Muscle layer of colon (tissue), 2 donors: Measurements from ENCODE around the gene MAN1A1.
"Not testable (repeated sequence)": the region's sequence is repeated elsewhere in the genome, so short reads cannot be mapped to it uniquely, and the experiment has no call there.

Experiments
- H3K27ac ChIP-seq: one replicate; pipeline ENCODE4 v1.7.0; 2013; ENCODE audit warnings: low read depth, mild to moderate bottlenecking, low read length, moderate library complexity
- H3K27me3 ChIP-seq, 2 donors: one replicate each; pipeline ENCODE4 v1.7.0; 2013; ENCODE audit warnings: low read length in 2 of 2, mild to moderate bottlenecking in 2 of 2; ENCODE audit not compliant: insufficient read depth in 2 of 2, control insufficient read depth in 1 of 2
- H3K36me3 ChIP-seq: one replicate; pipeline ENCODE4 v1.7.0; 2013; ENCODE audit warnings: mild to moderate bottlenecking, low read length; ENCODE audit not compliant: insufficient read depth
- H3K4me1 ChIP-seq: one replicate; pipeline ENCODE4 v1.7.0; 2013; ENCODE audit warnings: mild to moderate bottlenecking, low read length; ENCODE audit not compliant: insufficient read depth
- H3K4me3 ChIP-seq, 2 donors: one replicate each; pipeline ENCODE4 v1.7.0; 2013; ENCODE audit warnings: low read length in 2 of 2, low read depth in 1 of 2, mild to moderate bottlenecking in 1 of 2, moderate library complexity in 1 of 2
- H3K9ac ChIP-seq: one replicate; pipeline ENCODE4 v1.7.0; 2013; ENCODE audit warnings: low read length
- H3K9me3 ChIP-seq: one replicate; pipeline ENCODE4 v1.7.0; 2013; ENCODE audit warnings: mild to moderate bottlenecking, low read length
- donor health status: abdominal sarcoma.
- donor health status: Adenocarcinoma of cecum.

The MAN1A1 gene

DNA sequence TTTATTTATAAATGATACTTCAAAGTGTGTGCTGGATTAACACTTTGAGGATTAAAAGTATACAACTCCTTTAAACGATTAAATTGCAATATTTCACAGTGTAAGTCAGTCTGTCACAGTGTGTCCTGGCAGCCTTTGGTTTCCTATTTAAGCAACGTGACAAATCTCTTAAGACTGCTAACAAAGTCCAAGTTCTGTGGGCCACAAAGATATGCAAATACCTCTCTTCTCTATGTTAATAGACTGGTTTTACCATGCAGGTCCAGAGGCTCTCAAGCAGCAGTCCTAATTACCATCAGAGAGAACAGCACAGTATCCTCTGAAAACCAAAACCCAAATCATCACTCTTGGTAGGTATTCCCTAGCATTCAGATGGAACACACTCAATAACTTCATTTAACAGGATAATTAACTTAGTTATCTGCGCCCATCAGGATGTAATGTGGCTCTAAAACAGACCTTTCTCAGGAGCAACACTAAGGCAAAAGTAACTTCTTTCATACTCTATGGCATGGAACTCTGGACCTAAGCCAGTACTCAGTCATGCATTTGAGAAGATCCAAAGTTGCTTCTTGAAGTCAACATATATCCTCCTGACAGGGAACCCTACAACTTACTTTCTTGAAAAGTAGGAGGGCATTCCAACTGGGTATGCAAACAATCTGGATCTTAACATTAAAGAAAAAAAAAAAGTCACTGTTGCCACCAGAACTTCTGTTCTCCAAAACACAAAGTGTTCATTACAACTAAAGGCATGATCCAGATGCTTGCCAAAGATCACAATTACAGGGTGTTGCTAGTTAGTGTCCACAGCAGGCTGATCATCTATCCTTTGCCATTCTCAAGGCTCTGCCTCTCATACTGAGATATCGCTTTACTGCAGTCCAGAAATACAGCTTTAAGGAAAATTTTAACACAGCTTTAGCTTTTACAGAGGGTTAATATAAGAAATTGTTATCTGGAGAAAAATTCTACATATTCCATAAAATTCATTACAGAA is 53.2 kb downstream of the MAN1A1 start:
- Histone ChIP-seq H3K9me3 (no peaks in the 10 kb centered on the region), H3K4me1 (no peaks in the 10 kb centered on the region), H3K36me3 (peaks cover 3% of the 10 kb centered on the region), H3K9ac (no peak overlapping the region), H3K27ac (no peak overlapping the region), H3K27me3 (no peaks in the 10 kb centered on the region), H3K4me3 (no peak overlapping the region)

- Histone ChIP-seq H3K4me1 (no peaks in the 10 kb centered on the region), H3K27me3 (no peaks in the 10 kb centered on the region), H3K9ac (no peak overlapping the region), H3K36me3 (no peaks in the 10 kb centered on the region), H3K27ac (no peak overlapping the region), H3K9me3 (no peaks in the 10 kb centered on the region), H3K4me3 (no peak overlapping the region)
Measured at GRCh38 chr6:119294984-119295383, 54.6 kb downstream of the MAN1A1 start.

- H3K4me3 ChIP-seq, H3K9me3 ChIP-seq, H3K9ac ChIP-seq, H3K27ac ChIP-seq, H3K27me3 ChIP-seq, H3K4me1 ChIP-seq, H3K36me3 ChIP-seq: not testable (repeated sequence)
Measured at GRCh38 chr6:119291060-119291459, 58.5 kb downstream of the MAN1A1 start.

GRCh38 chr6:119290306-119290705 is 59.3 kb downstream of the MAN1A1 start:
- no peak overlapping the region for H3K27ac ChIP-seq
- H3K27me3 ChIP-seq = no peaks in the 10 kb centered on the region
- H3K9ac ChIP-seq = no peak overlapping the region
- H3K36me3 ChIP-seq = no peaks in the 10 kb centered on the region
- no peak overlapping the region for H3K4me3 ChIP-seq
- no peaks in the 10 kb centered on the region for H3K9me3 ChIP-seq
- no peaks in the 10 kb centered on the region for H3K4me1 ChIP-seq

DNA sequence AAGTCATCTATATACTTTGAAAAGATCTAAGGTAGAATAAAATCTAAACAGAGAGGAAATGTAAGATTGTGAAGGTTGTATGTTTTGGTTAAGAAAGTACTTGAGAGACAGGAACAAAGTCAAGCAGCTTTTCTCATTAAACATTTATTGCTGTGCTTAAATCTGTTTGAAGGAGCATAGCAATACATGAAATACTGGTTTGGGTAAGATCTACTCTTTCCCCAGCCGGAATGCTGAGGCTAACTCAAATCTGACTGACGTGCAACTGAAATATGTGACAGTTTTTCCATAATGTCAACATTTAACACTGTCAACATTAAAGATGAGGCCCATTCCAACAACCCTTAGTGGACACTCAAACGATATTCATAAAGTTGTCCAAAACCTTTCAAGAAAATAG is 59.9 kb downstream of the MAN1A1 start:
- no peak overlapping the region for H3K27ac ChIP-seq
- no peaks in the 10 kb centered on the region for H3K36me3 ChIP-seq
- H3K9ac ChIP-seq = no peak overlapping the region
- H3K4me3 ChIP-seq = no peak overlapping the region
- no peaks in the 10 kb centered on the region for H3K9me3 ChIP-seq
- H3K27me3 ChIP-seq = no peaks in the 10 kb centered on the region
- H3K4me1 ChIP-seq = no peaks in the 10 kb centered on the region

- Histone ChIP-seq H3K9me3 (no peaks in the 10 kb centered on the region), H3K4me1 (peaks cover 6% of the 10 kb centered on the region), H3K27ac (no peak overlapping the region), H3K4me3 (no peak overlapping the region), H3K9ac (no peak overlapping the region), H3K27me3 (no peaks in the 10 kb centered on the region), H3K36me3 (no peaks in the 10 kb centered on the region)
Measured at GRCh38 chr6:119285908-119286625, 63.5 kb downstream of the MAN1A1 start.

- Histone ChIP-seq H3K36me3 (no peaks in the 10 kb centered on the region), H3K9me3 (no peaks in the 10 kb centered on the region), H3K4me1 (peaks cover 6% of the 10 kb centered on the region), H3K4me3 (no peak overlapping the region), H3K27me3 (no peaks in the 10 kb centered on the region), H3K9ac (no peak overlapping the region), H3K27ac (no peak overlapping the region)
Measured at GRCh38 chr6:119284861-119285521, 64.6 kb downstream of the MAN1A1 start.

- no peaks in the 10 kb centered on the region for H3K36me3 ChIP-seq
Measured at GRCh38 chr6:119283979-119284545, 65.5 kb downstream of the MAN1A1 start.

DNA sequence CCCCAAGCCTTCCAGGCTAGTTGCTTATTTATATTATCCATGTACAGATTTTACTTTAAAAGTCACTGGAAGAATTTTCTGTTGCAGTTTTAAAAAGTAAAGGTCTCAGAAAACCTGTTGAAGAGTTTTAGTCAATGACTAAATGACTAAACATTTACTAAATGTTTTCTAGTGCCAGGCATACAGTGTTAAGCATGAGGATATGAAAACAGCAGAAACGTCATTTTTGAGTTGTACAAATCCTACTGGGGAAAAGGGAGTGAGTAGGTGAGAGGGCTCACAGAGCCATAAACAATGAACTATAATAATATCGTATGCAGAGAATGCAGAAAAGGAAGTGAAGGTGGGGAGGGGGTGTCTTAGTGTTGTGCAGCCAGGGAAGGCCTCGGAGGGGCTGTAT is 66.3 kb downstream of the MAN1A1 start:
- H3K4me3 ChIP-seq = no peak overlapping the region
- no peaks in the 10 kb centered on the region for H3K9me3 ChIP-seq
- H3K27me3 ChIP-seq = no peaks in the 10 kb centered on the region
- peaks cover 6% of the 10 kb centered on the region for H3K4me1 ChIP-seq
- H3K36me3 ChIP-seq = no peaks in the 10 kb centered on the region
- H3K27ac ChIP-seq = no peak overlapping the region
- no peak overlapping the region for H3K9ac ChIP-seq

More at GRCh38 chr6:119283979-119284545, 65.5 kb downstream of the MAN1A1 start:
- H3K4me3 ChIP-seq = no peak overlapping the region
- peaks cover 6% of the 10 kb centered on the region for H3K4me1 ChIP-seq
- no peak overlapping the region for H3K27ac ChIP-seq
- no peak overlapping the region for H3K9ac ChIP-seq
- no peaks in the 10 kb centered on the region for H3K27me3 ChIP-seq
- H3K9me3 ChIP-seq = no peaks in the 10 kb centered on the region

GRCh38 chr6:119280668-119281067 is 68.9 kb downstream of the MAN1A1 start:
- Histone ChIP-seq H3K9me3 (no peaks in the 10 kb centered on the region), H3K27ac (no peak overlapping the region), H3K4me3 (no peak overlapping the region), H3K4me1 (peaks cover 6% of the 10 kb centered on the region), H3K27me3 (no peaks in the 10 kb centered on the region), H3K9ac (no peak overlapping the region), H3K36me3 (no peaks in the 10 kb centered on the region)

GRCh38 chr6:119280080-119280479 is 69.5 kb downstream of the MAN1A1 start:
- H3K36me3 ChIP-seq = no peaks in the 10 kb centered on the region
- H3K9me3 ChIP-seq = no peaks in the 10 kb centered on the region
- peaks cover 6% of the 10 kb centered on the region for H3K4me1 ChIP-seq
- H3K4me3 ChIP-seq = no peak overlapping the region
- H3K27me3 ChIP-seq = no peaks in the 10 kb centered on the region
- no peak overlapping the region for H3K27ac ChIP-seq
- H3K9ac ChIP-seq = no peak overlapping the region
